HG03442 (cell line): ENCODE data around the gene BMPR1A.
"Not testable (repeated sequence)": the region's sequence is repeated elsewhere in the genome, so short reads cannot be mapped to it uniquely, and the experiment has no call there.

Source experiments
- ATAC-seq: cut with Tn5 transposase; IDR thresholded peaks from one replicate; pipeline ENCODE4 v1.9.1; 2021; ENCODE audit warnings: mild to moderate bottlenecking, moderate library complexity; ENCODE audit not compliant: unreplicated experiment

BMPR1A gene

DNA sequence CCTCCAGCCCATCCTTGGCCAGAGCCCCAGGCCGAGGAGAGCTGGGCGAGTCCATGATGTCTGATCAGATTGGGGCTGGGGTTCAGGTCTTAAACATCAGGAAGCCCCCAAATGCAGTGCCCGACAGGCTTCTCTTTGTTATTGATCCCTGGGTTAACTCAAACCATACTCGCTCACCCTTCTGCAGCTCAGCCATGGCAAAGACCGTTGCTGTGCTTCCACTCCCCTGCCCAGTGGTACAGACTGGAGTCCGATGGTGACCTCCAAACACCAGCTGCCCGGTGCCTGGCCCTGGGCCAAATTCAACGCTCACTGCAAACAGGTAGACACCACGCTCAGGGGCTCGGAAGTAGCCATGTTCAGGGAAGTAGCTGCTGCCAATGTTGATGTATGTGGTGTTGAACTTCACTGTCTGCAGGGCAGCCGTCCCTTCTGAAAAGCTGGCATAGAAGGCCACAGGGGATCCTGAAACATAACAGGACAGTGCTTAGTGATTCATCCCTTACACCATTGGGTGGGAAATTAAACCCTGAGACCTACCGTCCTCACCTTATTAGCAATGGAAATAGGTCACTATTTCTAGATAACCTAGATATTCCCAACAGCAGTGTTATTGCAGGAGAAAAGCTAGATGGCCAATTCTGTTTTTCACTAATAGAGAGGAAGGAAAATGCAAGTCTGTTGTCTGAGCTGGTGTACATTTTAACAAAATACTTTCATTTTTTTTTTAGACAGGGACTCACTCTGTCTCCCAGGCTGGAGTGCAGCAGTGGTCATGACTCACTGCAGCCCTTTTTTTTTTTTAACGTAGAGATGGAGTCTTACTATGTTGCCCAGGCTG lies 180.5 kb downstream of the BMPR1A start:
- ATAC-seq: no peak

DNA sequence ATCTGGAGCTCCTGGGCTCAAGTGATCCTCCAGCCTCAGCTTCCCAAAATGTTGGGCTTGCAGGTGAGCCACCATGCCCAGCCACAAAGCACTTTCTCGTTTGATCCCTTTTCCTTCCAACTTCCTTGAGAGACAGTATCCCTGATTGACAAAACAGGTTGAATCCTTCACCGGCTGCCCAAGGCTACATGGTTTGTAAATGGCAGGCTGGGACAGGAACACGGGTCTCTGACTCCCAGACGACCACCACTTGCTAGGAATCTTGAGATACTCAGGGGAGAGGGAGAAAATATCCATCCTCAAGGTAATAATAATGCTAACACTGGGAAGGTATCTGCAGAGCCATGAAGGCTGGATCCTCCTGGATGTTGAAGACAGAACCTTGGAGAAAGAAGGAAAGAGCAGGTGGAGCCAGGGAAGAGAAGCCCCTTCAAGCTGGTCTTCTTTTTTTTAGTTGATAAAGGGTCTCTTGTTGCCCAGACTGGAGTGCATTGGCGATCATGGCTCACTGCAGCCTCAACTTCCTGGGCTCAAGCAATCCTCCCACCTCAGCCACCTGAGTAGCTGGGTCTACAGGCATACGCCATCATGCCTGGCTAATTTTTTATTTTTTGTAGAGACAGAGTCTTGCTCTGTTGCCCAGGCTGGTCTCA lies 181.2 kb downstream of the BMPR1A start:
- ATAC-seq: no peak

DNA sequence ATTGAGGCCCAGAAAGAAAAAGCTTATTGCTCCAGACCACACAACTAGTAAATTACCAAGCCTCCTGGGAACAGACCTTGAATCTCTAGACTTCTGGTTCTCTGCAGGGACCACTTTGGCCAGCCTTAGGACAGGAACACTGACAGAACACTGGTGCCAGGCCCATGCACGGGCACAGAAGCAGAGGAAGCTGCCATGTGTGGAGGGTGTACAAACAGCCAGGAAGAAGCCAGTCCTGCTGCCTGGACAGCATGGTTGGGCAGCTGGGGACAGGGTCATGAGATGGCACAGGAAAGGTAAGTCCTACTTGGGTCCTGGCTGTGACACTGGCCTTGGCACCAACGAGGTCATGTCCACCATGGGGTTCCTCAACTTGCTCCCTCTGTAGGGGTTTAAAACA lies 181.8 kb downstream of the BMPR1A start:
- no peak for ATAC-seq

DNA sequence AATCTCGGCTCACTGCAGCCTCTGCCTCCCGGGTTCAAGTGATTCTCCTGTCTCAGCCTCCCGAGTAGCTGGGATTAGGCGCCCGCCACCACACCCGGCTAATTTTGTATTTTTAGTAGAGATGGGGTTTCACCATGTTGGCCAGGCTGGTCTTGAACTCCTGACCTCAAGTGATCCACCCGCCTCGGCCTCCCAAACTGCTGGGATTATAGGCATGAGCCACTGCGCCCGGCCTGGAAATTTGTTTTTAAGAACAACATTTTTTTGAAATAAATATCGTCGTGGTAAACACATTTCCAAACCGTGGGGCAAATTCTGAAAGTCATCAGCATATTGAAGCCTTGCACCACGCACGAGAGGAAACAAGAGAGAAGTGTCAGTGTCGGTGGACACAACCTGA lies 183.7 kb downstream of the BMPR1A start:
- not testable (repeated sequence) for ATAC-seq

DNA sequence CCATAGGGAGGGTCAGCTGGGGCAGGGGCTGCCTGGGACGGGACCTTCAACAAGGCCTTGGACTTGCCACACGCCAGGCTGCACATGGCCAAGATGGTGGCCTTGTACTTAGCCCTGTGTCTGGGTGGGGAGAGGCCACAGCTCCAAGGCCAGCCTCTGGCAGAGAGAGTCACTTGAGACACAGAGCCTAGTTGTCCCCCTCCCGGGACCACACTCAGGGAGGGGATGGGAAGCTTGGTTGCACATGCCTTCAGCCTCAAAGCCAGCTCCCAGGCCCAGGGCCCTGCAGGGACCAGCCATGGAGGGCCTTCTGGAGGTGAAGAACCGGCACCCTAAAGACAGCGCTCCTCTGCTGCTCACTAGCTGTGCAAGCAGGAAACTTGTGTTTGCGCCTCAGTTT lies 184.3 kb downstream of the BMPR1A start:
- ATAC-seq: no peak

GRCh38 chr10:86941426-86941825 lies 185.0 kb downstream of the BMPR1A start:
- no peak for ATAC-seq

DNA sequence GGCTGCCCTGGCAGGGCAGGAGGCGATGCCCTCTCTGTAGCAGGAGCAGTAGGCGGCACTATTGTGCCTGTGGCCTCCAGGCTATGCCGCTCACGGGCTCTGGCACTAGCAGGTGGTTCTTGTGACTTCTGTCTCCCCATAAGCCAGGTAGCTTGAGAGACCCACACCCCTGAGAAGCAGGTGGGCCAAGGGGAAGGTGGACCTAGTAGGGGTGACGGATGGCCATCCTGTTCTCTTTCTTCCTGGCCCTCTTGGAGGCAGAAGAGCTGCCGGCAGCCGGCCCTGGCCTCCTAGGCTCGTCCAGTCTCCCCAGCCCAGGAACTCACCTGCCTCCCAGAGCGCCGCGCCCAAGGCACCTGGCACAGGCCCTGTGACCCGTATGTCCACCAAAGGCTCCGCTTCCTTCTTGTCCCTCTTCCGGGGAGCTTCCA lies 185.6 kb downstream of the BMPR1A start:
- no peak for ATAC-seq

- no peak for ATAC-seq
Measured at GRCh38 chr10:86942441-86943315, 186.3 kb downstream of the BMPR1A start.

DNA sequence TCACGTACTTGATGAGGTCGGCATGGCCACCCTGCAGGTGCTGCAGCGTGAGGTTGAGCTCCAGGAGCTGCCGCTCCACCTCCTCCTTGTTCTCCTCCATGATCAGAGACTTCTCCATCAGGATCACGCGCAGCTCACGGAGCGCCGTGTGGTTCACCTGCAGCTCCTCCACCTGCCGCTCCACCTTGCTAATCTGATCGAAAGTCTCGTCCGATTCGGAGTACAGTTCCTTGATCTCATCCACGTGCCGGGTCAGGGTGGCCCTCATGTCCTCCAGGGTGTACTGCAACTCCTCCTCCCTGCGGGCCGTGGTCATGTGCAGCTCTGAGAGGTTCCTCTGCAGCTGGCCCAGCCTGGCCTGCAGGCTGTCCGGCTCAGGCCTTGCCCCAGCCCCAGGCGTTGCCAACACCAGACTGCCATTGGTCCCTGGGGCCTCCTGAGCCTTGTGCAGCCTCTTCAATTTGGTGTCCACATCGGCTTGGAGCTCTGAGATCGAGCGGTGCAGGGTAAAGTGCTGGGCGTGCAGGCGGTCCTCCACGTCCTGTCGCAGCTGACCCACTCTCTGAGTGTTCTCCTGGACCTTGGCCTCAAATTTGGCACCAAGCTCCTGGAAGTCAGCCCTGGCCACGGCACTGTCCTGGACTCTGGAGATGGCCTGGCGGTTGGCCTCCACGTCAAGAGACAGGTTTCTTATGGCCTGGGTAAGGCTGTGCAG lies 187.1 kb downstream of the BMPR1A start:
- no peak for ATAC-seq

- ATAC-seq: no peak
Measured at GRCh38 chr10:86944031-86944419, 187.6 kb downstream of the BMPR1A start.

DNA sequence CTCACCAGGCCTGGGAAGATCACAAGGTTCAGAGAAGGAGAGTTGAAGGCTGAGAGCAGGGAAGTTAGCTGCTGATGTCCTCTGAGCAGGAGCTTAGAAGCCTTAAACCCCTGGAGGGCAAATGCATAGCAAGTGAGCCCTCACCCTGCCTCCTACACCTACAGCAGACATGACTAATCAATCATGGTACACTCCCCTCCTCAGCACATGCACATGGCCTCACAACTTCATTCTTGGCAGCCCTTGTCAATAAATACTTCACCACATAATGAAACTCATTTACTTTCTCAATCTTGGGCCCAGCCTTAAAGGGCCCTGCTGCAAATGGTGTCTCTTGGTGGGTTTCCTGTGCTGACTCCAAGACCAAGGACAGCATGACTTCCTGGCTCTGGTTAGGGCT lies 188.1 kb downstream of the BMPR1A start:
- no peak for ATAC-seq

DNA sequence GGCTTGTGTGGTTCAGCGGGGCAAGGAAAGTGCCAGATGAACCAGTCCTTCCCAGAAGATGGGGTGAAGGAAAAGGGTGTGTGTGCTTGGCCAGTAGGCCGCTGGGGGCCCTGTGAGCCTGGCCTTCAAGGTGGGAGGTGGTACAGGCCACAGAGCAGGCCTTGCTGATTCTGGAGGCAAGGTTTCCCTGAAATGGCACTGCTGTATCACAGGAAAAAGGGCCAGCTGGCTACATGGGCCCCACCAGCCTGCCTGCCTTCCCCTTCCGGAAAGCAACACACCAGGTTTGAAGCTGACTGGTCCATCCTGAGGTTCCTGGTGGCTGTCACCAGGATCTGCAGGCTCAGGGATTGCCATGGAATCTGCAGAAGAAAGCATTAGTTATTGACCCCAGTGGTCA lies 188.5 kb downstream of the BMPR1A start:
- no peak for ATAC-seq

DNA sequence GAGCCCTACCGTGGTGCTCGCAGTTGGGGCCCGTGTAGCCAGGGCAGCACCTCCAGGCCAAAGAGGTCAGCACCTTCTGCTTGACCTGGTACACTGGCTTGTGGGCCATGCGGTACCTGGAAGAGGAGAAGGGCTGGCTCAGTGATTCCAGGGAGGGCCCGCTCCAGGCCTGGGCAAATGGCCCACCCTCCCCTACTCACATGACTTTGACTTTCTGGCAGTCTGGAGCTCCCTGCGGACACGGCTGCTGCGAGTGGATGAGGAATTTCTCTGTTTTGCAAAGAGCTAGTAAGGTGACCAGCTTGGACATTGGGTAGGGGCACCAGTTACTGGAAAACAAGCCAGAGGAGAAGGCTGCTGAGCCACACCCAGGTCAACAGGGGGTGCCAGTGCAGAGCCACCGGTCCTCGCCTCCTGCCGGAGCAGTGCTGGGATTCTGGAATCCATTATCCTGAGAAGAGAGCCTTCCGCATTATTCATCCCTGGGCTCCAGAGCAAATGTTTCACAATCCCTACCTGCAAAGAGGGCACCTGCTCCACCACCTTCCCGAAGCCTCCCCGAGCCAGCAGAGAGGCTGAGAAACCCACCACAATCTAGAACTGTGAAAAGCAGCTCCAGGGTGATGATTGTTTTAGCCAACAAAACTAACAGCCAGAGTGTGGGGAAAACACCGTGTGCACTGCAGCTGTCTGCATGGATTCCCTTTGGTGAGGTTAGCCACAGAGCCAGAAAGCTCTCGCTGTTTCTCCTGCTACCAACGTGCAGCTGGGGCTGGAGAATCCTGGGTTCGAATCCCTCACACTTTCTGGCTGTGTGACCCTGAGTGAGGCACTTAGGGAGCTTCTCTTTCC lies 189.2 kb downstream of the BMPR1A start:
- ATAC-seq: no peak

DNA sequence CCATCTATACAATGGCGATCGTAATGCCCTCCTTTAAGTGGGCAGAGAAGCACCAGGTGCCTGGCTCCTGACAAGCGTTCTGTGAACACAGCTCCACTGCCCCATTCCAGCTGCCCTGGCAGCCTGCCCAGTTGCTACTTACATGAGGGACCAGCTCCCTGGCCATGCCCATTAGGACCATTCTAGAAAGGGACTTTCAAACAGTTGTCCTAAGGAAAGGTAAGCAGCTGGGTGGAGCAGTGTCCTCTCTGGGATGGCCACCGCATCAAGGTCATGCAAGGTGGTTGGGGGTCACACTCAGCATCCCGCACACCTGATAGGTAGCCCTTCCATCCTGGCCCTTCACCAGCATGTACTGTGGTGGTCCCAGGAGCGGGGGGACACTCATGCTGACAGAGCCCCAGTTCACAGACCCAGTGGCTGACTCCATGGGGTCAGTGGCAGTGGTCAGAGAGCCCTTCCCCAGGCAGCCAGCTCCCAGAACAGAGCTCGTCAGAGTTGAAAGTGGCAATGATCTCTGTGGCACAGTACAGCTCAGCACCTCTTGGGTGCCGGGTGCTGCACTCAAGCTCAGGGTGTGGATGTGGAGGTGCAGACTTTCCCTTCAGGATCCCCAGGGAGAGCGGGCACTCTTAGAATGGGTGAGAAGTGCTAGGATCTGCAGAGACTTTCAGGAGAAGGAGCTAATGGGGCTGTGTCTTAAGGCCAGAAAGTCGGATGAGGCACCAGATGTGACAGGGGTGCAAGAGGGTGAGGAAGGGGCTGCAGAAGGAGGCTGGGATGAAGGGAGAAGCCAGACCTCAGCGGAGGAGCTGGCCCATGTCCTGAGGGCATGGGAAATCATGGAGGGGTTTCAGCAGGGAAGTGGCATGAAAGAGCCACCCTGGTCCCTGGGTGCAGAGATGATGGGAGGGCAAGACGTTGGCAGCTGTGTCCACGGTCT lies 190.1 kb downstream of the BMPR1A start:
- no peak for ATAC-seq

- ATAC-seq: not testable (repeated sequence)
Measured at GRCh38 chr10:86947806-86948205, 191.4 kb downstream of the BMPR1A start.

- no peak for ATAC-seq
Measured at GRCh38 chr10:86950349-86950748, 193.9 kb downstream of the BMPR1A start.

- no peak for ATAC-seq
Measured at GRCh38 chr10:86951184-86951761, 194.9 kb downstream of the BMPR1A start.

DNA sequence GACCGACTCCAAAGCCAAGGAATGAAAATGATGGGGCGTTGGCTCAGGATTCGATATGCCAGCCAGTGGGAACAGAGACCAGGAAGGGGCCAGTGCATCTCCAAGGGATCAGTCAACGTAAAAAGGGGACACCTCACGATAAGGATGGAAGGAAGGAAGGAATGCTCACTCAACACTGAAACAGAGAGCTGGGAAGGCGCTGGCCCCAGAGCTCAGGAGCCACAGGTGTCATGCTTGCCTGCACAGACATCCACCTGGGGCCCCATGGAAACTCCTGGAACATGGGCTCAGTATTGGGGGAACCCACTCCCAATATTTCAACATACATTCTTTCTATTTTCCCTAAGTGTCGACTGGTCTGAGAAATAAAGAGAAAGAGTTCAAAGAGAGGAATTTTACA lies 195.7 kb downstream of the BMPR1A start:
- ATAC-seq: no peak
